GM12872 (cell line): ENCODE results near the gene MDFIC2.

Experiments used
- CTCF ChIP-seq: IDR thresholded peaks from 3 replicates; pipeline ENCODE4 v1.5.1; 2011; ENCODE audit warnings: low read depth, mild to moderate bottlenecking, low read length, moderate library complexity; ENCODE audit not compliant: insufficient read depth

Gene MDFIC2

GRCh38 chr3:70277304-70277703 is 35.1 kb downstream of the MDFIC2 start:
- no peak for TF ChIP-seq CTCF

GRCh38 chr3:70276901-70277300 is 35.5 kb downstream of the MDFIC2 start:
- no peak for TF ChIP-seq CTCF

GRCh38 chr3:70273492-70273891 is 38.9 kb downstream of the MDFIC2 start:
- no peak for TF ChIP-seq CTCF

GRCh38 chr3:70272798-70273197 is 39.6 kb downstream of the MDFIC2 start:
- TF ChIP-seq CTCF: no peak

- TF ChIP-seq CTCF: no peak
These were observed 48.2 kb downstream of the MDFIC2 start for GRCh38 chr3:70264122-70264780.

- TF ChIP-seq CTCF: no peak
These were observed 51.2 kb downstream of the MDFIC2 start for GRCh38 chr3:70261283-70261682.

GRCh38 chr3:70256566-70256965 is 55.9 kb downstream of the MDFIC2 start:
- TF ChIP-seq CTCF: no peak

GRCh38 chr3:70250492-70250891 is 61.9 kb downstream of the MDFIC2 start:
- TF ChIP-seq CTCF: no peak
